HepG2 (cell line): ENCODE measurements around the gene VEZF1. TPM values are rescaled to one million over a fixed set of nuclear protein-coding genes. Genes with fewer than 3 reads are reported as not detected.

Experiments used
- ATAC-seq: fragments of 200-7000 bp; cut with Tn5 transposase; 3 replicates; pipeline ENCODE4 v1.9.1; 2020; ENCODE audit warnings: mild to moderate bottlenecking, moderate library complexity
- BruUV-seq: library from RNA; stranded (reverse); fragments of 400-500 nt; replicated peaks from 2 replicates; lab custom pipeline; 2021; lab: Mats Ljungman, UMichigan
- CTCF ChIA-PET: fragments of 300-600 bp; formaldehyde crosslinking; extraction: SDS; loops from one replicate; lab custom pipeline; 2021; ENCODE audit warnings: low total read pairs, inconsistent platforms, low intra/inter-chr PET ratio; lab: Yijun Ruan, JAX
- POLR2A ChIA-PET: fragments of 350-600 bp; sonication (Branson Sonifier 250); formaldehyde crosslinking; loops from one replicate; lab custom pipeline; 2020; ENCODE audit warnings: antibody characterized with exemption, inconsistent platforms; lab: Yijun Ruan, JAX
- DNase-seq: peaks from one replicate; pipeline ENCODE4 v3.0.0-alpha.2; 2015; ENCODE audit warnings: low spot score
- FAIRE-seq: peaks from 3 replicates; lab custom pipeline; 2011; peaks lifted over from hg19 to GRCh38; lab: Jason Lieb, UNC
- H2AFZ ChIP-seq: one replicate; pipeline ENCODE4 v1.6.1; 2011; ENCODE audit warnings: low read length, inconsistent platforms
- H3K27ac ChIP-seq: fragments of 300-600 bp; 3 replicates; pipeline ENCODE4 v1.8.0; 2011; ENCODE audit warnings: mixed run types, mild to moderate bottlenecking, mixed read lengths, low read length, inconsistent platforms; ENCODE audit not compliant: insufficient read depth; ENCODE audit errors: extremely low read length
- H3K27me3 ChIP-seq, 2 experiments: fragments of 200-600 bp in 1 of 2; 2 replicates in 1 of 2; 3 replicates in 1 of 2; pipeline versions ENCODE4 v1.6.0 to v1.8.0; 2011; ENCODE audit warnings: low read length in 2 of 2, mild to moderate bottlenecking in 2 of 2, moderate library complexity in 2 of 2, inconsistent platforms in 1 of 2; ENCODE audit not compliant: insufficient read depth in 2 of 2, control insufficient read depth in 1 of 2
- H3K36me3 ChIP-seq, 2 experiments: fragments of 200-600 bp in 1 of 2; replicated peaks in 1 of 2; 2 replicates in 1 of 2; 3 replicates in 1 of 2; pipeline versions ENCODE4 v1.5.1 to v1.8.0; 2011; ENCODE audit warnings: low read length in 2 of 2, inconsistent platforms in 1 of 2; ENCODE audit not compliant: insufficient read depth in 2 of 2, control insufficient read depth in 1 of 2
- H3K4me1 ChIP-seq: 2 replicates; pipeline ENCODE4 v1.5.1; 2012; ENCODE audit warnings: low read length, inconsistent platforms; ENCODE audit not compliant: insufficient read depth
- H3K4me2 ChIP-seq: 2 replicates; pipeline ENCODE4 v1.6.0; 2011; ENCODE audit warnings: low read depth, low read length, inconsistent platforms
- H3K4me3 ChIP-seq, 3 experiments: fragments of 200-600 bp in 1 of 3; sonication (generic), shearing (Covaris generic) in 1 of 3; replicated peaks in 1 of 3; 2 replicates each; pipeline ENCODE4 v1.5.1; 2011 to 2016; ENCODE audit warnings: low read length in 3 of 3, inconsistent platforms in 2 of 3, low read depth in 2 of 3, mild to moderate bottlenecking in 2 of 3, control low read depth in 1 of 3, mixed read lengths in 1 of 3; ENCODE audit not compliant: insufficient read depth in 1 of 3
- H3K79me2 ChIP-seq: one replicate; pipeline ENCODE4 v1.6.1; 2011; ENCODE audit warnings: low read length, inconsistent platforms; ENCODE audit not compliant: insufficient read depth
- H3K9ac ChIP-seq: 2 replicates; pipeline ENCODE4 v1.6.0; 2011; ENCODE audit warnings: mild to moderate bottlenecking, low read depth, low read length, inconsistent platforms; ENCODE audit not compliant: insufficient read depth
- H3K9me3 ChIP-seq: 2 replicates; pipeline ENCODE4 v1.5.1; 2012; ENCODE audit warnings: mild to moderate bottlenecking, low read length
- H4K20me1 ChIP-seq: 2 replicates; pipeline ENCODE4 v1.6.0; 2011; ENCODE audit warnings: inconsistent platforms, mild to moderate bottlenecking, low read length, moderate library complexity; ENCODE audit not compliant: insufficient read depth
- ATAD3A ChIP-seq: sonication (generic); formaldehyde crosslinking; IDR thresholded peaks from 2 replicates; pipeline ENCODE4 v1.4.0; 2020; ENCODE audit warnings: missing genetic modification reagents
- JDP2 ChIP-seq: sonication (generic); formaldehyde crosslinking; IDR thresholded peaks from 2 replicates; pipeline ENCODE4 v1.8.1; 2022; ENCODE audit warnings: missing genetic modification reagents, borderline replicate concordance
- JUN ChIP-seq: sonication (generic); formaldehyde crosslinking; IDR thresholded peaks from 2 replicates; pipeline ENCODE4 v1.4.0; 2020; ENCODE audit warnings: mild to moderate bottlenecking, missing genetic modification reagents
- KMT2A ChIP-seq: sonication (generic); formaldehyde crosslinking; IDR thresholded peaks from 2 replicates; pipeline ENCODE4 v1.4.0; 2020; ENCODE audit warnings: missing genetic modification reagents
- NCOA1 ChIP-seq: sonication (generic); formaldehyde crosslinking; IDR thresholded peaks from 2 replicates; pipeline ENCODE4 v1.9.0; 2021; ENCODE audit warnings: missing genetic modification reagents
- POLR2AphosphoS2 ChIP-seq: IDR thresholded peaks from 2 replicates; pipeline ENCODE4 v1.6.1; 2011; ENCODE audit warnings: low read depth, low read length, improper control_type of control experiment
- SAP130 ChIP-seq: IDR thresholded peaks from 2 replicates; pipeline ENCODE4 v1.6.1; 2016; ENCODE audit warnings: low read depth
- ZMYM2 ChIP-seq: sonication (generic); formaldehyde crosslinking; IDR thresholded peaks from 2 replicates; pipeline ENCODE4 v1.8.0; 2022; ENCODE audit warnings: mild to moderate bottlenecking, missing genetic modification reagents
- ZMYM3 ChIP-seq: sonication (generic); formaldehyde crosslinking; IDR thresholded peaks from 2 replicates; pipeline ENCODE4 v1.5.1; 2020; ENCODE audit warnings: mild to moderate bottlenecking, missing genetic modification reagents
- ZNF230 ChIP-seq: sonication (generic); formaldehyde crosslinking; IDR thresholded peaks from 2 replicates; pipeline ENCODE4 v1.4.0; 2020; ENCODE audit warnings: mild to moderate bottlenecking, missing genetic modification reagents
- ZNF776 ChIP-seq: sonication (generic); formaldehyde crosslinking; IDR thresholded peaks from 2 replicates; pipeline ENCODE4 v1.4.0; 2020; ENCODE audit warnings: mild to moderate bottlenecking, missing genetic modification reagents
- WGBS: methylation state at CpG from one replicate; pipeline ENCODE4 v1.1.6; 2017; ENCODE audit warnings: low lambda C conversion rate; 5-methylcytosine and 5-hydroxymethylcytosine counted together
- in situ Hi-C: cut with HindIII; loops from 2 replicates; pipeline ENCODE4 v1.10.0; 2017; ENCODE audit warnings: low pct_unique_long_range_greater_than_20kb; ENCODE audit not compliant: extremely low pct_ligation_motif_present
- intact Hi-C: fragments of 100-400 bp; cut with micrococcal nuclease; formaldehyde crosslinking; loops from one replicate; pipeline ENCODE4 v1.10.0; 2022; ENCODE audit not compliant: unreplicated experiment
- polyA plus RNA-seq, 8 experiments: library from polyadenylated mRNA; depleted of rRNA in 3 of 8; stranded (reverse) in 7 of 8; unstranded in 1 of 8; fragments of >200 nt; fragmentation: Illumina TruSeq in 4 of 8; extraction: Trizol in 4 of 8; gene quantifications; 2 replicates each; pipeline versions ENCODE4 v1.2.1 to v1.2.3, GENCODE V29; 2011 to 2016; ENCODE audit warnings: low read depth in 4 of 8, missing spikeins in 1 of 8, mixed read lengths in 1 of 8; ENCODE audit not compliant: insufficient read depth in 1 of 8
- total RNA-seq, 5 experiments: library from RNA; depleted of rRNA; stranded (reverse); fragments of >200 nt; fragmentation: Illumina TruSeq; extraction: Trizol; gene quantifications; 2 replicates each; pipeline ENCODE4 v1.2.3, GENCODE V29; 2016; ENCODE audit warnings: low read depth in 1 of 5
- TF ChIP-seq, protein P1 (sequence below): sonication (generic); formaldehyde crosslinking; IDR thresholded peaks from 2 replicates; pipeline ENCODE4 v1.4.0; 2020; ENCODE audit warnings: missing genetic modification reagents
- TF ChIP-seq, protein P2 (sequence below): sonication (generic); formaldehyde crosslinking; IDR thresholded peaks from 2 replicates; pipeline ENCODE4 v1.5.1; 2020; ENCODE audit warnings: mild to moderate bottlenecking, missing genetic modification reagents, borderline replicate concordance
- TF ChIP-seq, protein P3 (sequence below): IDR thresholded peaks from 2 replicates; pipeline ENCODE4 v1.6.1; 2012; ENCODE audit warnings: low read depth, low read length, improper control_type of control experiment
- TF ChIP-seq, protein P4 (sequence below): sonication (generic); formaldehyde crosslinking; IDR thresholded peaks from 2 replicates; pipeline ENCODE4 v1.8.0; 2022; ENCODE audit warnings: missing genetic modification reagents, mild to moderate bottlenecking, inconsistent platforms, borderline replicate concordance

VEZF1 gene
- total and polyA plus RNA-seq, 2 of the 13 experiments (the other 11 are each of a cell fraction or from before 2014, with no cell fraction given), result 45.9 to 49.7 TPM

DNA sequence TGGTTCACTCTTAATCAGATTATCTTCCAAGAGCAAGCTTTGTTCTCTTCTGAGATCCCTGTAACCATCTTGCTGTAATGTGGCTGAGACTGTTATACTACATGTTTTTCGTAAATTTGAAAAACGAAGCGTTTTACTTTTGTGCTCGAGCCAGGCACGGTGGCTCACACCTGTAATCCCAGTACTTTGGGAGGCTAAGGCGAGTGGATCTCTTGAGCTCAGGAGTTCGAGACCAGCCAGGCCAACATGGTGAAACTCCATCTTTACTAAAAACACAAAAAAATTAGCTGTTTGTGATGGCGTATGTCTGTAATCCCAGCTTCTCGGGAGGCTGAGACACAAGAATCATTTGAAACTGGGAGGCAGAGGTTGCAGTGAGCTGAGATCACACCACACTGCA lies 40.7 kb downstream of the VEZF1 start:
- peak overlapping the region; percentile 44 to 58 (median 55) for H3K4me3 ChIP-seq
- in situ Hi-C loops, result no loop called here
- WGBS, result 63% methylated on average over 9 of the region's 9 CpGs
- CTCF ChIA-PET, result no interaction called here
- H3K27me3 ChIP-seq, result no peaks in the 10 kb centered on the region
- no TSS peak for BruUV-seq
- H3K9me3 ChIP-seq, result no peaks in the 10 kb centered on the region
- no peaks in the 10 kb centered on the region for H4K20me1 ChIP-seq
- H3K4me1 ChIP-seq, result peaks cover 71% of the 10 kb centered on the region
- intact Hi-C loops, result loop anchor here (1.0 kb wide), 1 partner anchor 9 kb away; no protein-coding TSS in a partner anchor
- ATAC-seq (no peak), FAIRE-seq (no peak), DNase-seq (no peak)
- H2AFZ ChIP-seq, result no peak overlapping the region
- POLR2A ChIA-PET, result interaction anchor here (0.7 to 3.0 kb wide), 15 partner anchors 8 to 135 kb away, joined by 3 to 21 read pairs (median 5); partner anchors contain the start of genes CUEDC1 and SRSF1
- peak overlapping the region; percentile 71 for H3K4me2 ChIP-seq
- peak overlapping the region; percentile 61 for H3K9ac ChIP-seq
- H3K79me2 ChIP-seq, result no peaks in the 10 kb centered on the region
- H3K36me3 ChIP-seq, result no peaks in the 10 kb centered on the region
- H3K27ac ChIP-seq, result peak overlapping the region; percentile 63
- TF ChIP-seq NCOA1 (CRISPR knock-in tag) (no peak), POLR2AphosphoS2 (no peak), JDP2 (no peak), ZNF776 (no peak), JUN (CRISPR knock-in tag) (0 out of 2 replicates have a peak, but pooled peaks have one; percentile 19), ZMYM2 (CRISPR knock-in tag) (0 out of 2 replicates have a peak, but pooled peaks have one; percentile 44), ATAD3A (no peak), ZNF230 (no peak), ZMYM3 (CRISPR knock-in tag) (peak; percentile 39), SAP130 (CRISPR knock-in tag) (no peak), KMT2A (CRISPR knock-in tag) (no peak)
- TF ChIP-seq, protein P1, sequence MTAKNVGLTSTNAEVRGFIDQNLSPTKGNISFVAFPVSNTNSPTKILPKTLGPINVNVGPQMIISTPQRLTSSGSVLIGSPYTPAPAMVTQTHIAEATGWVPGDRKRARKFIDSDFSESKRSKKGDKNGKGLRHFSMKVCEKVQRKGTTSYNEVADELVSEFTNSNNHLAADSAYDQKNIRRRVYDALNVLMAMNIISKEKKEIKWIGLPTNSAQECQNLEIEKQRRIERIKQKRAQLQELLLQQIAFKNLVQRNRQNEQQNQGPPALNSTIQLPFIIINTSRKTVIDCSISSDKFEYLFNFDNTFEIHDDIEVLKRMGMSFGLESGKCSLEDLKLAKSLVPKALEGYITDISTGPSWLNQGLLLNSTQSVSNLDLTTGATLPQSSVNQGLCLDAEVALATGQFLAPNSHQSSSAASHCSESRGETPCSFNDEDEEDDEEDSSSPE (CRISPR knock-in tag), result no peak
- TF ChIP-seq, protein P2, sequence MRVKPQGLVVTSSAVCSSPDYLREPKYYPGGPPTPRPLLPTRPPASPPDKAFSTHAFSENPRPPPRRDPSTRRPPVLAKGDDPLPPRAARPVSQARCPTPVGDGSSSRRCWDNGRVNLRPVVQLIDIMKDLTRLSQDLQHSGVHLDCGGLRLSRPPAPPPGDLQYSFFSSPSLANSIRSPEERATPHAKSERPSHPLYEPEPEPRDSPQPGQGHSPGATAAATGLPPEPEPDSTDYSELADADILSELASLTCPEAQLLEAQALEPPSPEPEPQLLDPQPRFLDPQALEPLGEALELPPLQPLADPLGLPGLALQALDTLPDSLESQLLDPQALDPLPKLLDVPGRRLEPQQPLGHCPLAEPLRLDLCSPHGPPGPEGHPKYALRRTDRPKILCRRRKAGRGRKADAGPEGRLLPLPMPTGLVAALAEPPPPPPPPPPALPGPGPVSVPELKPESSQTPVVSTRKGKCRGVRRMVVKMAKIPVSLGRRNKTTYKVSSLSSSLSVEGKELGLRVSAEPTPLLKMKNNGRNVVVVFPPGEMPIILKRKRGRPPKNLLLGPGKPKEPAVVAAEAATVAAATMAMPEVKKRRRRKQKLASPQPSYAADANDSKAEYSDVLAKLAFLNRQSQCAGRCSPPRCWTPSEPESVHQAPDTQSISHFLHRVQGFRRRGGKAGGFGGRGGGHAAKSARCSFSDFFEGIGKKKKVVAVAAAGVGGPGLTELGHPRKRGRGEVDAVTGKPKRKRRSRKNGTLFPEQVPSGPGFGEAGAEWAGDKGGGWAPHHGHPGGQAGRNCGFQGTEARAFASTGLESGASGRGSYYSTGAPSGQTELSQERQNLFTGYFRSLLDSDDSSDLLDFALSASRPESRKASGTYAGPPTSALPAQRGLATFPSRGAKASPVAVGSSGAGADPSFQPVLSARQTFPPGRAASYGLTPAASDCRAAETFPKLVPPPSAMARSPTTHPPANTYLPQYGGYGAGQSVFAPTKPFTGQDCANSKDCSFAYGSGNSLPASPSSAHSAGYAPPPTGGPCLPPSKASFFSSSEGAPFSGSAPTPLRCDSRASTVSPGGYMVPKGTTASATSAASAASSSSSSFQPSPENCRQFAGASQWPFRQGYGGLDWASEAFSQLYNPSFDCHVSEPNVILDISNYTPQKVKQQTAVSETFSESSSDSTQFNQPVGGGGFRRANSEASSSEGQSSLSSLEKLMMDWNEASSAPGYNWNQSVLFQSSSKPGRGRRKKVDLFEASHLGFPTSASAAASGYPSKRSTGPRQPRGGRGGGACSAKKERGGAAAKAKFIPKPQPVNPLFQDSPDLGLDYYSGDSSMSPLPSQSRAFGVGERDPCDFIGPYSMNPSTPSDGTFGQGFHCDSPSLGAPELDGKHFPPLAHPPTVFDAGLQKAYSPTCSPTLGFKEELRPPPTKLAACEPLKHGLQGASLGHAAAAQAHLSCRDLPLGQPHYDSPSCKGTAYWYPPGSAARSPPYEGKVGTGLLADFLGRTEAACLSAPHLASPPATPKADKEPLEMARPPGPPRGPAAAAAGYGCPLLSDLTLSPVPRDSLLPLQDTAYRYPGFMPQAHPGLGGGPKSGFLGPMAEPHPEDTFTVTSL (CRISPR knock-in tag), result no peak
- TF ChIP-seq, protein P3, sequence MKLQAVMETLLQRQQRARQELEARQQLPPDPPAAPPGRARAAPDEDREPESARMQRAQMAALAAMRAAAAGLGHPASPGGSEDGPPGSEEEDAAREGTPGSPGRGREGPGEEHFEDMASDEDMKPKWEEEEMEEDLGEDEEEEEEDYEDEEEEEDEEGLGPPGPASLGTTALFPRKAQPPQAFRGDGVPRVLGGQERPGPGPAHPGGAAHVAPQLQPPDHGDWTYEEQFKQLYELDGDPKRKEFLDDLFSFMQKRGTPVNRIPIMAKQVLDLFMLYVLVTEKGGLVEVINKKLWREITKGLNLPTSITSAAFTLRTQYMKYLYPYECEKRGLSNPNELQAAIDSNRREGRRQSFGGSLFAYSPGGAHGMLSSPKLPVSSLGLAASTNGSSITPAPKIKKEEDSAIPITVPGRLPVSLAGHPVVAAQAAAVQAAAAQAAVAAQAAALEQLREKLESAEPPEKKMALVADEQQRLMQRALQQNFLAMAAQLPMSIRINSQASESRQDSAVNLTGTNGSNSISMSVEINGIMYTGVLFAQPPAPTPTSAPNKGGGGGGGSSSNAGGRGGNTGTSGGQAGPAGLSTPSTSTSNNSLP, result no peak
- TF ChIP-seq, protein P4, sequence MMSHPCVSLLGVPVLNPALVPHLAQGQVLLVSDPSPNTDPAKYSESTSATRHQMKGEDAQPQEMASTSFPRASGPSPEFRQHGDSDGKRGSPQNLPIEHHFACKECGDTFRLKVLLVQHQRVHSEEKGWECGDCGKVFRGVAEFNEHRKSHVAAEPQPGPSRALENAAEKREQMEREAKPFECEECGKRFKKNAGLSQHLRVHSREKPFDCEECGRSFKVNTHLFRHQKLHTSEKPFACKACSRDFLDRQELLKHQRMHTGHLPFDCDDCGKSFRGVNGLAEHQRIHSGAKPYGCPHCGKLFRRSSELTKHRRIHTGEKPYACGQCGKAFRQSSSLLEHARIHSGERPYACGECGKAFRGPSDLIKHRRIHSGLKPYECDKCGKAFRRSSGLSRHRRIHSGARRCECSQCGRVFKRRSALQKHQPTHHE (CRISPR knock-in tag), result 0 out of 2 replicates have a peak, but pooled peaks have one; percentile 10
